ENCODE measurements around the gene CTDP1.

Gene CTDP1

GRCh38 chr18:79782566-79783308 is 103.1 kb downstream of the CTDP1 start:
- H3K4me1 ChIP-seq (ENCODE audit: insufficient read depth, low read length, poor library complexity, severe bottlenecking): no peaks in the 10 kb centered on the region
- no peaks in the 10 kb centered on the region for H3K9me2 ChIP-seq (replicated peaks; ENCODE audit: low read depth, low read length)
- H3K79me2 ChIP-seq (ENCODE audit: insufficient read depth, low read length): no peaks in the 10 kb centered on the region
- no peaks in the 10 kb centered on the region for H3K36me3 ChIP-seq (ENCODE audit: insufficient read depth, low read length)
- H3K9me3 ChIP-seq (ENCODE audit: insufficient read depth, low read depth, low read length): peaks cover 38% of the 10 kb centered on the region; the same call in 1 of the 2 replicates
- TF ChIP-seq CTCF (conservative IDR thresholded peaks at IDR 0.05; ENCODE audit: low read length) (no peak), EZH2phosphoT487 (IDR thresholded peaks at IDR 0.05; ENCODE audit: borderline replicate concordance) (no peak)
- no peak overlapping the region for H3K9ac ChIP-seq (ENCODE audit: low read depth, low read length, poor library complexity, severe bottlenecking)
- H3K27me3 ChIP-seq (ENCODE audit: insufficient read depth, low read length, poor library complexity, severe bottlenecking): no peaks in the 10 kb centered on the region
- no peak overlapping the region for H3K4me2 ChIP-seq (ENCODE audit: low read depth, low read length, poor library complexity, severe bottlenecking)
- H3K4me3 ChIP-seq (ENCODE audit: low read length, poor library complexity, severe bottlenecking): no peak overlapping the region
- no peaks in the 10 kb centered on the region for H3F3A ChIP-seq (ENCODE audit: low read depth)
- H2AFZ ChIP-seq (ENCODE audit: low read length): no peak overlapping the region
- no peaks in the 10 kb centered on the region for H4K20me1 ChIP-seq (ENCODE audit: insufficient read depth, low read length, poor library complexity, severe bottlenecking)

DNA sequence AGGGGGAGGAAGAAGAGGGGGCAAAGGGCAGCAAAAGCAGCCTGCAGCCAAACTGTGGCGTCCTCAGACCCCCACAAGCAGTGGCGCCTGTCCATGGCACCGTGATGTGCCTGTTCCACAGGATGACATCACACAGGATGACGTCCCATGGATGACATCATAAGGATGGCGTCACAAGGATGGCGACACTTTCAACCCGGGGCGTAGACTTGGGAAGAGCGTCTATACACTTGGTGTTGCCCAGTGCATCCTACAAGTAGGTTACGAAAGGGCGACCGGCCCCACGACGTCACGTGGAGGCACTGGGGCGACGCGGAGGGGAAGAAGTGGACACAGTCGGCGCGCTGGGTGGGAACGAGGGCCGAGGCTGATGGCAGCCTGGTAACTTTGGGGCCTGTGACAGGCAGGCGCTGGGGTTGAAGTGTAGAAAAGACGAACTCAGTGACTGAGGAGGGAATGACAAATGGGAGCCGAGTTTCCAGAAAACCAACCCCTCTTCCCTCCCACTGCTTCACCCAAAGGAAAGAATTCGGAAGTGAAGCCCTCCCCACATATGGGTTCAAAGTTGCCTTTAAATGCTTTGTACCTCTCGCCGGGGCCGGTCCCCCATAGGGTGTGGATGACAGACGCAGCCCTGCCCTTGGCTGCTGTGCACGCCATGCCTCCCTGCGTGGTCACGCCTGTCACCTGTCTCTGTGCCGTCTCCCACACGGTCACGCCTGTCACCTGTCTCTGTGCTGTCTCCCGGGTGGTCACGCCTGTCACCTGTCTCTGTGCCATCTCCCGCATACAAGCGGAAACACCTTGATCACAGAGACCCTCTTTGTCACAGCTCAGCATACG is 104.7 kb downstream of the CTDP1 start:
- Histone ChIP-seq H3K4me3 (ENCODE audit: low read length, poor library complexity, severe bottlenecking) (no peak overlapping the region), H3K4me1 (ENCODE audit: insufficient read depth, low read length, poor library complexity, severe bottlenecking) (no peaks in the 10 kb centered on the region), H3K27me3 (ENCODE audit: insufficient read depth, low read length, poor library complexity, severe bottlenecking) (no peaks in the 10 kb centered on the region), H3K9me2 (replicated peaks; ENCODE audit: low read depth, low read length) (no peaks in the 10 kb centered on the region), H3F3A (ENCODE audit: low read depth) (no peaks in the 10 kb centered on the region), H3K9ac (ENCODE audit: low read depth, low read length, poor library complexity, severe bottlenecking) (no peak overlapping the region), H3K36me3 (ENCODE audit: insufficient read depth, low read length) (no peaks in the 10 kb centered on the region), H3K4me2 (ENCODE audit: low read depth, low read length, poor library complexity, severe bottlenecking) (no peak overlapping the region), H3K79me2 (ENCODE audit: insufficient read depth, low read length) (no peaks in the 10 kb centered on the region), H4K20me1 (ENCODE audit: insufficient read depth, low read length, poor library complexity, severe bottlenecking) (no peaks in the 10 kb centered on the region), H2AFZ (ENCODE audit: low read length) (no peak overlapping the region), H3K9me3 (ENCODE audit: insufficient read depth, low read depth, low read length) (peaks cover 36% of the 10 kb centered on the region; the same call in 1 of the 2 replicates)
- TF ChIP-seq CTCF (conservative IDR thresholded peaks at IDR 0.05; ENCODE audit: low read length) (no peak), EZH2phosphoT487 (IDR thresholded peaks at IDR 0.05; ENCODE audit: borderline replicate concordance) (no peak)

DNA sequence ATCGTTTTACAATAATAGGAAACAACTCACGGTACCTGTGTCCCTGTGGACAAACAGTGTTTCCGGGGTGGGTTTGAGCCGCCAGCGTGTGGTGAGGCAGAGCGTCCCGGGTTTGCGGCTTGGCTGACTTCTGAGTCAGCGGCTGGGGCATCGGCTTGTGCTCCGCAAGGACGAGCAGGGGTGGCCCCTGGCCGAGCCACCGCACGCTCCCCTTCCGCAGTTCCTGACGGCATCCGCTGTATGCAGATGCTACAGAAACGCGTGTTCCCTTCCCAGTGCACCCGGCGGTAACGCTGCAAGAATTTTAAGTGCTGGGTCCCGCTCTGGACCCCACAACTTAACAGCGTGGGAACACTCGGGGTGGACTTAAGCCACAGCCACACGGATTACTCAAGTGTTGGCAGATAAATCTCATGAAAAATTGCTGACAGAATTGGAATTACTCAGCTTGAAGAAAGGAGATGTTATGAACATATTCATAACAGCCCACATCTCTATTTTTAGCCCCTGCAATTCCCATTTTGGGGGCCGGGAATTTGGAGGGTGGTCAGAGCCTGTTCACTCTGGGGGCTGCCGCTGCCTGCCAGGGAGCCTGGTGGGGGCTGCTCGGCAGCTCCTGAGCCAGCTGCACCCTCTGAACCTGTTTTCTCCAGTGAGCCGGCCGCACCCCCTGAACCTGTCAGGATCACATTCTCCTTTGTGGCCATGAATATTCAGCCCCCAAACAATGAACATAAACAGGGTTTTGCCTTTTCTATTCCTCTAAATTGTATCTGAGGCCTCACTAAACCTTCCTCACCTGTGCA is 105.6 kb downstream of the CTDP1 start:
- H4K20me1 ChIP-seq (ENCODE audit: insufficient read depth, low read length, poor library complexity, severe bottlenecking): no peaks in the 10 kb centered on the region
- no peaks in the 10 kb centered on the region for H3K27me3 ChIP-seq (ENCODE audit: insufficient read depth, low read length, poor library complexity, severe bottlenecking)
- H3K4me1 ChIP-seq (ENCODE audit: insufficient read depth, low read length, poor library complexity, severe bottlenecking): no peaks in the 10 kb centered on the region
- no peak overlapping the region for H3K4me3 ChIP-seq (ENCODE audit: low read length, poor library complexity, severe bottlenecking)
- H3K36me3 ChIP-seq (ENCODE audit: insufficient read depth, low read length): no peaks in the 10 kb centered on the region
- no peak overlapping the region for H3K9ac ChIP-seq (ENCODE audit: low read depth, low read length, poor library complexity, severe bottlenecking)
- H3K9me3 ChIP-seq (ENCODE audit: insufficient read depth, low read depth, low read length): peaks cover 30% of the 10 kb centered on the region; the same call in 1 of the 2 replicates
- H2AFZ ChIP-seq (ENCODE audit: low read length): no peak overlapping the region
- H3F3A ChIP-seq (ENCODE audit: low read depth): no peaks in the 10 kb centered on the region
- no peak overlapping the region for H3K4me2 ChIP-seq (ENCODE audit: low read depth, low read length, poor library complexity, severe bottlenecking)
- H3K79me2 ChIP-seq (ENCODE audit: insufficient read depth, low read length): no peaks in the 10 kb centered on the region
- H3K9me2 ChIP-seq (replicated peaks; ENCODE audit: low read depth, low read length): no peaks in the 10 kb centered on the region
- TF ChIP-seq EZH2phosphoT487 (IDR thresholded peaks at IDR 0.05; ENCODE audit: borderline replicate concordance) (no peak), CTCF (conservative IDR thresholded peaks at IDR 0.05; ENCODE audit: low read length) (no peak)

Data from Loucy (cell line).